GM18505 (cell line): ENCODE data around the gene UBXN10.

Experiments
- ATAC-seq: cut with Tn5 transposase; IDR thresholded peaks from one replicate; pipeline ENCODE4 v1.9.1; 2021; ENCODE audit not compliant: unreplicated experiment
- POLR2A ChIP-seq: IDR thresholded peaks from 4 replicates; pipeline ENCODE4 v1.6.1; 2011; ENCODE audit warnings: borderline replicate concordance; ENCODE audit not compliant: insufficient read depth, insufficient read length; ENCODE audit errors: extremely low read depth

UBXN10 gene

DNA sequence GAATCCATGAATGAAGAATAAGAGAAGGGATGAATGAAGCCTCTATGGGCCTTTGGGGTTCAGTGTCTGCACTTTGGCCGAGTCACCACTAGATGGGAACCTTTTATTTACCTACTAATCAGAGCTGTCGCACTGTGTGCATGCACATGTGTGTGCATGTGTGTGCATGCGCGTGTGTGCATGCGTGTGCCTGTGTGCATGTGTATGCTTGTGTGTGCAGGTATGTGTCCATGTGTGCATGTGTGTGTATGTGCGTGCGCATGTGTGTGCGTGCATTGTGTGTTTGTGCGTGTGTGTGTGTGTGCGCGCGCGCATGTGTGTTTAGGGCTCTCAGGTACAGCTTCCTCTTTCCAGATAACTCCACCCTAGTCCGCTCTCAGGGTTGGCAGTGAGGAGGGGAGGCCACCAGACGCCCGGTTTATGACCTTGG, 20.4 kb upstream of the UBXN10 start:
- ATAC-seq = no peak
- no peak for TF ChIP-seq POLR2A

DNA sequence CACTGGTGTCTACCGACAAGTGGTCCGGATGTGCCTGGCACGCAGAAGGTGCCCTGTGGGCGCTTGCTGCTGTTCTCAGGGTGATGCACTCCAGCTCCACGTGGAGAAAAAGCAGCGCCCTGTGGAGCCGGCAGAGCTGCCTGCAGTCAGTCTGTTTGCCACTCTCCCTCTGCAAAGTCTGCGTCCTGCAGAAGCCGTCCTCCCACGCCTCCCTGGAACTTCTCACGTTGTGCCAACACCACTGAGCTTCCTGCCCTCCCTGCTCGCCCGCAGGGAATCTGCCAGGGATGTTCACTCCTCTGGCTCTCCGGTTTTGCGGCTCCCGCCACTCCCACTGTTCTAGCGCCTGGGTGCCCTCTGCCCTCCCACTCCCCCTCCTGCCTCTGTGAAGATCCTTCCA, 19.8 kb upstream of the UBXN10 start:
- no peak for TF ChIP-seq POLR2A
- ATAC-seq = no peak

DNA sequence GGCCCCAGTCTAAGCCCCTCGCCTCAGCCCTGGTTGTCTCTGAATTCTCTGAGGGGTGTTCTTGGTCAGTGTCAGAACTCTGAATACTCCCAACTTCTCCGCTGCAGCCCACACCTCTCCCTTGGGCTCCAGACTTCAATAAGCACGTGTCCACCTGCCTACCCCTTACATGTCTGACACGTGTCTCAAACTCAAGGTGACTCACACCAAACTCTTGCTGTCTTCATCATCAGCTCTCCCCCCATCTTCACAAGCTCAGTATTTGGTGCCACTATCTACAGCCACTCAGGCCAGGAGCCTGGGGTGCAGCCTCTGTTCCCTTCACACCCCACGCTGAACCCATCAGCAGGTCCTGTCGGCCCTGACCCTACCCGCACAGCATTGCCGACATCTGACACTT, 18.8 kb upstream of the UBXN10 start:
- TF ChIP-seq POLR2A = no peak
- ATAC-seq = no peak

DNA sequence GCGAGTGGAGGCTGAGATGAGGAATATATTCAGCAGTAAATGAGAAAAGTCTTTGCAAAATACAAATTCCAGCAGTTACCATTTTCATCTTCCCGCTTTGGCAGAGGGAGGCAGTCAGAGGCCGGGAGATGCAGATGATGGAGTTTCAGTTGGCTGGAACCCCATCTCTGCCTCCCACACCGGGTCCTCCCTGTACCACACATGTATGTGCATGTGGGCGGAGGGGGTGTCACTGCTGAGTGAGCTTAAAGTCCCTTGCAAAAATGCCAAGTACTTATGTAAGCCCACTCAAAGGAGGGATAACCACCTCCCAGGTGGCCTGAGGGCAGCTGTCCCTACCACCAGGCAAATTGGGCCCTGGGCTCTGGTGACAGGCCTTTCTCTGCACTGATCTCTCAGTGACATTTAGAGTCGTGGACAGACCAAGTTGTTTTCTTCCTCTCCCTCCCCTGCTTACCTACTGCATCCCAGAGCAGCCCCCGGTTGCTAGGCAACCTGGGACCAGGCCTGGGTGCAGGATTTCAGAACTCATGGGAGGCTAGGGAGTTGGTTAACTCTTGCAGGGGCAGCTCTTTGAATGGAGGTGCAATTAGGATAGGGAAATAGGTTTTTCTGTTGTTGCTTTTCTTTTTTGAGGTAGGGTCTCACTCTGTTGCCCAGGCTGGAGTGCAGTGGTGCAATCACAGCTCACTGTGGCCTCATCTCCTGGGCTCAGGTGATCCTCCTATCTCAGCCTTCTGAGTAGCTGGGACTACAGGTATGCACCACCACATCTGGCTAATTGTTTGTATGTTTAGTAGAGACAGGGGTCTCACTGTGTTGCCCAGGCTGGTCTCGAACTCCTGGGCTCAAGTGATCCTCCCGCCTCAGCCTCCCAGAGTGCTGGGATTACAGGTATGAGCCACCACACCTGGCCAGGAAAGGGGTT, 17.1 kb upstream of the UBXN10 start:
- ATAC-seq = no peak
- no peak for TF ChIP-seq POLR2A

DNA sequence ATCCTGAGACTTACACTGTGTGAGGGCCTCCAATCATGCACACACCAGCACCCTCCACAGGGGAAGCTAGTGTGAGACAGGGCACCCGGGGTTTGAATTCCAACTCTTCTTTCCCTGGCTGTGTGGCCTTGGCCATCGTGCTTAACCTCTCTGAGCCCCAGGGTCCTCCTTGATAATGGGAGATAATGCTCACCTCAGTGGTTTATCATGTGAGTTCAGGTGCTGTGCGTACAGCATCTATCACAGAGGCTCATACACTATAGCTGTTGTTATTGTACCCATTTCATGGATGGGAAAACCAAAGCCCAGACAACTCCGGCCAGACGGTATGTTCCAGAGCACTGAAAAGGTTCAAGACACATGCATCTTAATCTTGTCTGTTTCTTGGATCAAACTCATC, 16.0 kb upstream of the UBXN10 start:
- TF ChIP-seq POLR2A = no peak
- ATAC-seq = no peak

DNA sequence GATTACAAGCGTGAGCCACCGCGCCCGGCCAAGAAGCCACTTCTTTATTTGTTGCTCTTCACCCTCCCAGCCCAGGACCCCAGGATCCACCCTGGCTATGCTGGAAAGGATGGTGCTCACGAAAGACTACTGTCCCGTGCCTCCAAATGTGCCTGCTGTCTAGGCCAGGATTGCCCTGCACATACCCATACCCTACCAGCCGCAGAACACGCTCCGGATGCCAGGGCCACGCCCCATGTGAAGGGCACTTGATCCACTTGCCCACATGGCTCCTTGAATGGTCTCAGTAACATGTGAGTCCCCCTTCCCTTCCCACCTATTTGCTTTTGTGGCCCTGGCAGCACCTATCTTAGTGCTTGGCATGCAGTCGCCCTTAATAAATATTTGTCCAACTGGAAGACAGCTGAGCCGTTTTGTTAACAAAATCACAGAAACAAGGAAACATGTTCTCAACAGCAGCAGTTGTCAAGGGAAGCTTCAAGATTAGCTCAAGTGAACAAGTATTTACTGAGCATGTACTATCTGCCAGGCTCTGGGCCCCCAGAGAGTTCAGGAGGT, 13.8 kb upstream of the UBXN10 start:
- no peak for ATAC-seq
- TF ChIP-seq POLR2A = no peak

DNA sequence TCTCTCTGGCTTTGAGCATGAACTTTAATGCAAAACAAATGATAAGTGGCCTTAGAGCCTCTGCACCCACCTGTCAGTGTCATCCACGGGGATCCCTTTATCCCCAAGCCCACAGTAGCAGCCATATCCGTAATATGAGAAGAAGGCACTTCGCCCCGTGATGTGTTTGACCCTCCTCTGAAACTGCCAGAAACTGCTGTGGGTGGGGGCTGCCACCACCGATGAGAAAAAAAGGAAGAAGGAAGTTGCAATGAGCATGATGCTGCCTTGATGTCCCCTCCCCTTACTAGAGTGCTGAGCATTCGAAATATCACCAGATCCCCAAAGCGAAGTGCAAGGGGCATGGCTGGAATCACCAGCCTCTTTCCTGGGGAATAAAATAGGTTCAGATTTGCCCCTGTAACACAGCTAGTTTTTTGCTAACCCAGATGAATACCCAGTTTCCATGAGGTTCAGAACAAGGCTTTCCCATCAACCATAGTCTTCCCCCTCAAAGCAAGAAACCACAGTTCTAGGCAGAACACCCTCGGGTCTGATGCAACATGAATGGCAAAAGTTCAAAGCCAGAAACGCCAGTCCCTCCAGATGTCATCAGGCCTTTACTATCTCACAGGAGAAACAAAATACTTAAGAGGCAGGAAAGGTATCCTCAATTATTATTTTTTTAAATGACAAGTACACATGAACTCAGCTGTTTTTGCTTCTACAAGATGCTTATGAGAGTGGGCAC, 10.8 kb upstream of the UBXN10 start:
- ATAC-seq = no peak
- TF ChIP-seq POLR2A = no peak

DNA sequence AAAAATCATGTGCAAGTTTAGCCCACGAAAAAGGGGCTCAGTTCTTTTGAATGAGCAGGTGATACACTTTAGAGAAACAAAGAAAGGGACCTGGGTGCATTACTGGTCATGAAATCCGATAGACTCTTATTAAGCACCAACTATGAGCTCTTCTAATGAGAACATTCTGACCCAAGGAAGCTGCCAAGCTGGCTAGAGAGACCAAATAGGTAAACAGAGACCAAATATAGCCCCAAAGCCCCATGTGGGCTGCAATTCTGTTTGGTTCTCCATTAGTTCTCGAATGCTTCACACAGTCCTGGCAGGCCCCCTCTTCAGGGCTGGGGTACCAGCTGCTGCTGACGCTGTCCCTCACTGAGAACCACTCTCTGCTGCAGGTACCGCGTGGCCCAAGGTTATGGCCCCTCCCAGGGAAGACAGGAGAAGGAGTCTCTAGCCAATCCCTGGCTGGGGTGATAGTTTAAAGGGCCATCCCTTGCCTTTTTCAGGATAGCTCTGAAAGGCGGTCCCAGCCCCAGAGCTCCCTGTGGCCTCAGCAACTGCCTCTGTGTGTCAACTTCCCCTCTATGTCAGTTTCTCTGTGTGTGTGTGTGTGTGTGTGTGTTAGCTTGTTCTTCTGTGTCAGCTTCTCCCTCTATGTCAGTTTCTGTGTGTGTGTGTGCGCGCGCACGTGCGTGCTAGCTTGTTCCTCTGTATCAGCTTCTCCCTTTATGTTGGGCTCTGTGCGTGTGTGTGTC, 7.1 kb upstream of the UBXN10 start:
- no peak for TF ChIP-seq POLR2A
- no peak for ATAC-seq

DNA sequence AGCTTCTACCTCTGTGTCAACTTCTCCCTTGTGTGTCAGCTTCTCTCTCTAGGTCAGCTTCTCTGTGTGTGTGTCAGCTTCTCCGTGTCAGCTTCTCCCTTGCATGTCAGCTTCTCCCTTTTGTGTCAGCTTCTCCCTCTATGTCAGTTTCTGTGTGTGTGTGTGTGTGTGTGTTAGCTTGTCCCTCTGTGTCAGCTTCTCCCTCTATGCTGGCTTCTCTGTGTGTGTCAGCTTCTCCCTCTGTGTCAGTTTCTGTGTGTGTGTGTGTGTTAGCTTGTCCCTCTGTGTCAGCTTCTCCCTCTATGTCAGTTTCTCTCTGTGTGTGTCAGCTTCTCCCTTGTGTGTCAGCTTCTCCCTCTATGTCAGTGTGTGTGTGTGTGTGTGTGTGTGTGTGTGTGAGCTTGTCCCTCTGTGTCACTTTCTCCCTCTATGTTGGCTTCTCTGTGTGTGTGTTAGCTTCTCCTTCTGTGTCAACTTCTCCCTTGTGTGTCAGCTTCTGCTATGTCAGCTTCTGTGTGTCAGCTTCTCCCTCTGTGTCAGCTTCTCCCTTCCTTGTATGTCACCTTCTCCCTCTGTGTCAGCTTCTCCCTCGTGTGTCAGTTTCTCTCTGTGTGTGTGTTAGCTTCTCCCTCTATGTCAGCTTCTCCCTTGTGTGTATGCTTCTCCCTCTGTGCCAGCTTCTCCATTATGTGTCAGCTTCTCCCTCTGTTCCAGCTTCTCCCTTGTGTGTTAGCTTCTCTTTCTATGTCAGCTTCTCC, 6.3 kb upstream of the UBXN10 start:
- TF ChIP-seq POLR2A = no peak
- no peak for ATAC-seq

DNA sequence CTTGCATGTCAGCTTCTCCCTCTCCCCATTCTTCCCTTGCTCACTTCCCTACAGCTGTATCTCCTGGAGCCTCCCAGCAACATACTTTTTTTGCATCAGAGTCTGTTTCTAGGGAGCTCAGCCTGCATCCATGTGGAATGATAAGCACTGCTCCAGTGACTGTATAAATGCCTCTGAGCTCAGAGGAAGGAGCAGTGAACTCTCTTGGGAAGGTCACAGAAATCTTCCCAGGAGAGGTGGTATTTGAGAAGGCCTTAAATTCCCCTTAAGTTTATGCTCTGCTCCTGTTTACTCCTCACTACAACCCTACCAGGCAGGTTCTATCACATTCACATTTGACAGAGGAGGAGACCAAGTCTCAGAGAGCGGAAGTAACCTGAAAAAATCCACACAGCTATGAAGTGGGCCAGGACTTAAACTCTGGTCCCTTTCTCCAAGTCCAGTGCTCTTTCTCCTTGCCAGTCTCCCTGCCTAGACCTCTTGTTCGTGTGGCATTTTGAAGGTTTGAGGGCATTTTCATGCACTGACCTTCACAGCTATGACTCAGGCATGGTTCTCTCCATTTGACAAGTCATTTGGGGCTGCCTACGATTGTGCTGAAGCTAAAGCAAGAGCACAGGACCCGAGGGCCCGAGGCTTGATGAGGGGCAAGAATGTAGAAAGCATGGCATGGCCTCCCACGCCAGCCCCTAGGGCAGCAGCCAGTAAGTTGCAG, 5.6 kb upstream of the UBXN10 start:
- no peak for TF ChIP-seq POLR2A
- no peak for ATAC-seq

DNA sequence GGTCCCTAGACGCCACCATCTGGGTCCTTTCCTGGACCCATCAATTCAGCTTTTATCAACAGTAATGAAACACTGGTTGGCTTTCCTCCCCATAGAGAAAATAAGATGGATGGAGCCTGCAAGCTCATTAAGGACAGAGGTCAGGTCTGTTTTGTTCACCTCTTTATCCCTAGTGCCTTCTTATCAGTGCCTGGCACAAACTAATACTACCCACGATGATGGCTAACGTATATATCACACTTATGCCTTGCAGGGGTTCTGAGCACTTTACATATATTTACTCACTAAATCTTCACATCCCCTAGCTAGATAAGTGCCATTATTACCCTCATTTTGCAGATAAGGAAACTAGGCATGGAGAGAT, 5.1 kb upstream of the UBXN10 start:
- no peak for TF ChIP-seq POLR2A
- ATAC-seq = no peak

DNA sequence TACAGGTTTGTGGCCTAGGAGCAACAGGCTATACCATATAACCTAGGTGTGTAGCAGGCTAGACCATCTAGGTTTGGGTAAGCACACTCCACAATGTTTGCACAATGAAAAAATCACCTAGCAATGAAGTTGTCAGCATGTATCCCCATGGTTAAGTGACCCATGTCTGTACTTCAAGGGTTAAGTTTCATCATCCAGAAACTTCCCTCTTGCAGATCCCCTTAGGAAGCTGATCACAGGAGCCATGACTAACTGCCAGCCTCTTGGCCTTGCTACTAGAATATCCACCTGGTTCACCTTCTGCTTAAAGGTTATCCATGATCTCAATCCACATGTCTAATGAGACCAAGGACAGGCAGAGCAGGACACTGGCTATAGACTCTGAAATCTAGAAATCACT, 3.5 kb upstream of the UBXN10 start:
- ATAC-seq = no peak
- no peak for TF ChIP-seq POLR2A
